Osteocyte (in vitro differentiated cells): ENCODE measurements around the gene DHCR7. TPM values are rescaled to one million over a fixed set of nuclear protein-coding genes. Genes with fewer than 3 reads are reported as not detected.

Source experiments
- DNase-seq: peaks from one replicate; pipeline ENCODE4 v3.0.0; 2021; ENCODE audit warnings: mixed read lengths; ENCODE audit not compliant: unreplicated experiment; ENCODE audit errors: extremely low spot score
- H3K27ac Mint-ChIP-seq: one replicate; pipeline ENCODE4 v1.8.0; 2021; ENCODE audit warnings: mild to moderate bottlenecking, mixed read lengths; ENCODE audit not compliant: unreplicated experiment
- H3K27me3 Mint-ChIP-seq: one replicate; pipeline ENCODE4 v1.8.0; 2021; ENCODE audit warnings: mixed read lengths; ENCODE audit not compliant: unreplicated experiment
- H3K36me3 Mint-ChIP-seq: one replicate; pipeline ENCODE4 v1.8.0; 2021; ENCODE audit warnings: mixed read lengths; ENCODE audit not compliant: unreplicated experiment
- H3K4me1 Mint-ChIP-seq: one replicate; pipeline ENCODE4 v1.8.0; 2021; ENCODE audit warnings: mixed read lengths; ENCODE audit not compliant: unreplicated experiment
- H3K4me3 Mint-ChIP-seq: one replicate; pipeline ENCODE4 v1.8.0; 2021; ENCODE audit warnings: mild to moderate bottlenecking, moderate library complexity, mixed read lengths; ENCODE audit not compliant: unreplicated experiment
- H3K9me3 Mint-ChIP-seq: one replicate; pipeline ENCODE4 v1.8.0; 2021; ENCODE audit warnings: mixed read lengths; ENCODE audit not compliant: unreplicated experiment
- CTCF ChIP-seq: fragments of 200-600 bp; sonication (generic); IDR thresholded peaks from 2 replicates; pipeline ENCODE4 v1.5.0; 2021; ENCODE audit warnings: antibody characterized with exemption, mild to moderate bottlenecking, moderate library complexity
- total RNA-seq: library from RNA; stranded (reverse); gene quantifications from 2 replicates; pipeline ENCODE4 v1.2.1, GENCODE V29; 2021

DHCR7 gene
- total RNA-seq, 1 donor from 2014 or later: 30.2 TPM

GRCh38 chr11:71488681-71489270, 40.6 kb upstream of the DHCR7 start:
- peaks cover 54% of the 10 kb centered on the region for H3K36me3 Mint-ChIP-seq
- no peak overlapping the region for H3K4me3 Mint-ChIP-seq
- no peaks in the 10 kb centered on the region for H3K27me3 Mint-ChIP-seq
- no peaks in the 10 kb centered on the region for H3K9me3 Mint-ChIP-seq
- peaks cover 21% of the 10 kb centered on the region for H3K4me1 Mint-ChIP-seq
- H3K27ac Mint-ChIP-seq: no peak overlapping the region
- no peak for TF ChIP-seq CTCF
- peak; percentile 68 for DNase-seq

- Mint-ChIP-seq H3K27ac (no peak overlapping the region), H3K4me3 (no peak overlapping the region), H3K4me1 (peaks cover 21% of the 10 kb centered on the region), H3K9me3 (no peaks in the 10 kb centered on the region), H3K27me3 (no peaks in the 10 kb centered on the region), H3K36me3 (peaks cover 51% of the 10 kb centered on the region)
- no peak for DNase-seq
- no peak for TF ChIP-seq CTCF
These were observed 38.1 kb upstream of the DHCR7 start for GRCh38 chr11:71486320-71486719.

GRCh38 chr11:71485466-71485865, 37.3 kb upstream of the DHCR7 start:
- Mint-ChIP-seq H3K9me3 (no peaks in the 10 kb centered on the region), H3K27me3 (no peaks in the 10 kb centered on the region), H3K27ac (no peak overlapping the region), H3K36me3 (peaks cover 52% of the 10 kb centered on the region), H3K4me1 (peaks cover 21% of the 10 kb centered on the region), H3K4me3 (no peak overlapping the region)
- DNase-seq: no peak
- TF ChIP-seq CTCF: no peak

- H3K27me3 Mint-ChIP-seq: no peaks in the 10 kb centered on the region
- H3K27ac Mint-ChIP-seq: no peak overlapping the region
- peaks cover 21% of the 10 kb centered on the region for H3K4me1 Mint-ChIP-seq
- H3K4me3 Mint-ChIP-seq: no peak overlapping the region
- H3K36me3 Mint-ChIP-seq: peaks cover 49% of the 10 kb centered on the region
- no peak for DNase-seq
- TF ChIP-seq CTCF: no peak
- H3K9me3 Mint-ChIP-seq: no peaks in the 10 kb centered on the region
These were observed 36.8 kb upstream of the DHCR7 start for GRCh38 chr11:71485063-71485399.

- DNase-seq: no peak
- no peak for TF ChIP-seq CTCF
- no peak overlapping the region for H3K27ac Mint-ChIP-seq
- H3K4me1 Mint-ChIP-seq: peaks cover 20% of the 10 kb centered on the region
- no peak overlapping the region for H3K4me3 Mint-ChIP-seq
- no peaks in the 10 kb centered on the region for H3K27me3 Mint-ChIP-seq
- H3K9me3 Mint-ChIP-seq: no peaks in the 10 kb centered on the region
- peaks cover 52% of the 10 kb centered on the region for H3K36me3 Mint-ChIP-seq
These were observed 36.3 kb upstream of the DHCR7 start for GRCh38 chr11:71484248-71485062.
